Neuron (in vitro differentiated cells): ENCODE results near the gene RASAL2.
"Not testable (repeated sequence)": the region's sequence is repeated elsewhere in the genome, so short reads cannot be mapped to it uniquely, and the experiment has no call there.

Experiments
- H2AFZ ChIP-seq: one replicate; pipeline ENCODE4 v1.6.1; 2013; ENCODE audit warnings: low read depth, mild to moderate bottlenecking, inconsistent platforms, low read length, moderate library complexity
- H3K27me3 ChIP-seq: one replicate; pipeline ENCODE4 v1.6.1; 2013; ENCODE audit warnings: low read length; ENCODE audit not compliant: insufficient read depth
- H3K36me3 ChIP-seq: one replicate; pipeline ENCODE4 v1.6.1; 2013; ENCODE audit warnings: low read length; ENCODE audit not compliant: insufficient read depth
- H3K4me1 ChIP-seq: one replicate; pipeline ENCODE4 v1.6.1; 2013; ENCODE audit warnings: low read length; ENCODE audit not compliant: insufficient read depth
- H3K4me3 ChIP-seq: 2 replicates; pipeline ENCODE4 v1.5.1; 2013; ENCODE audit warnings: mild to moderate bottlenecking, low read length, moderate library complexity
- H3K9me3 ChIP-seq: one replicate; pipeline ENCODE4 v1.6.1; 2013; ENCODE audit warnings: low read length

RASAL2 gene

GRCh38 chr1:178368208-178368607, 274.3 kb downstream of the RASAL2 start:
- no peak overlapping the region for H3K4me3 ChIP-seq
- no peaks in the 10 kb centered on the region for H3K27me3 ChIP-seq
- no peaks in the 10 kb centered on the region for H3K9me3 ChIP-seq
- H3K4me1 ChIP-seq, result peaks cover 20% of the 10 kb centered on the region
- no peak overlapping the region for H2AFZ ChIP-seq
- no peaks in the 10 kb centered on the region for H3K36me3 ChIP-seq

- Histone ChIP-seq H3K36me3 (no peaks in the 10 kb centered on the region), H3K4me3 (peak overlapping the region; percentile 91), H3K4me1 (peaks cover 25% of the 10 kb centered on the region), H3K9me3 (no peaks in the 10 kb centered on the region), H2AFZ (peak overlapping the region; percentile 50), H3K27me3 (no peaks in the 10 kb centered on the region)
Measured at GRCh38 chr1:178371235-178371634, 277.3 kb downstream of the RASAL2 start.

GRCh38 chr1:178371933-178372388, 278.1 kb downstream of the RASAL2 start:
- no peaks in the 10 kb centered on the region for H3K27me3 ChIP-seq
- H3K9me3 ChIP-seq, result no peaks in the 10 kb centered on the region
- peaks cover 25% of the 10 kb centered on the region for H3K4me1 ChIP-seq
- H2AFZ ChIP-seq, result peak overlapping the region; percentile 50
- no peaks in the 10 kb centered on the region for H3K36me3 ChIP-seq
- peak overlapping the region; percentile 91 for H3K4me3 ChIP-seq

GRCh38 chr1:178374016-178374415, 280.1 kb downstream of the RASAL2 start:
- no peaks in the 10 kb centered on the region for H3K36me3 ChIP-seq

GRCh38 chr1:178376008-178376407, 282.1 kb downstream of the RASAL2 start:
- Histone ChIP-seq H3K4me1 (peaks cover 21% of the 10 kb centered on the region), H3K27me3 (no peaks in the 10 kb centered on the region), H3K9me3 (no peaks in the 10 kb centered on the region), H3K36me3 (no peaks in the 10 kb centered on the region), H2AFZ (no peak overlapping the region), H3K4me3 (no peak overlapping the region)

More at GRCh38 chr1:178374016-178374415, 280.1 kb downstream of the RASAL2 start:
- Histone ChIP-seq H3K27me3 (no peaks in the 10 kb centered on the region), H3K9me3 (no peaks in the 10 kb centered on the region), H3K4me1 (peaks cover 25% of the 10 kb centered on the region), H2AFZ (no peak overlapping the region), H3K4me3 (no peak overlapping the region)

- no peaks in the 10 kb centered on the region for H3K36me3 ChIP-seq
- H2AFZ ChIP-seq, result no peak overlapping the region
- no peaks in the 10 kb centered on the region for H3K9me3 ChIP-seq
- no peaks in the 10 kb centered on the region for H3K4me1 ChIP-seq
- no peak overlapping the region for H3K4me3 ChIP-seq
- no peaks in the 10 kb centered on the region for H3K27me3 ChIP-seq
Measured at GRCh38 chr1:178379807-178380206, 285.9 kb downstream of the RASAL2 start.

- Histone ChIP-seq H3K9me3 (no peaks in the 10 kb centered on the region), H2AFZ (no peak overlapping the region), H3K36me3 (no peaks in the 10 kb centered on the region), H3K4me3 (no peak overlapping the region), H3K4me1 (no peaks in the 10 kb centered on the region), H3K27me3 (no peaks in the 10 kb centered on the region)
Measured at GRCh38 chr1:178382372-178382771, 288.5 kb downstream of the RASAL2 start.

- H2AFZ ChIP-seq, result no peak overlapping the region
- H3K36me3 ChIP-seq, result no peaks in the 10 kb centered on the region
- peaks cover 17% of the 10 kb centered on the region for H3K4me1 ChIP-seq
- no peaks in the 10 kb centered on the region for H3K27me3 ChIP-seq
- no peak overlapping the region for H3K4me3 ChIP-seq
- H3K9me3 ChIP-seq, result no peaks in the 10 kb centered on the region
Measured at GRCh38 chr1:178385662-178386061, 291.8 kb downstream of the RASAL2 start.

- H3K4me1 ChIP-seq, result peaks cover 17% of the 10 kb centered on the region
- no peak overlapping the region for H2AFZ ChIP-seq
- peak overlapping the region; percentile 23 for H3K4me3 ChIP-seq
- H3K27me3 ChIP-seq, result no peaks in the 10 kb centered on the region
- H3K9me3 ChIP-seq, result no peaks in the 10 kb centered on the region
- peaks cover 12% of the 10 kb centered on the region for H3K36me3 ChIP-seq
Measured at GRCh38 chr1:178388418-178389145, 294.7 kb downstream of the RASAL2 start.

GRCh38 chr1:178389441-178389840, 295.5 kb downstream of the RASAL2 start:
- Histone ChIP-seq H3K4me3 (no peak overlapping the region), H3K4me1 (peaks cover 22% of the 10 kb centered on the region), H2AFZ (no peak overlapping the region), H3K36me3 (peaks cover 12% of the 10 kb centered on the region), H3K27me3 (no peaks in the 10 kb centered on the region), H3K9me3 (no peaks in the 10 kb centered on the region)

GRCh38 chr1:178390280-178390679, 296.4 kb downstream of the RASAL2 start:
- not testable (repeated sequence) for H3K9me3 ChIP-seq, H3K27me3 ChIP-seq, H3K4me3 ChIP-seq, H2AFZ ChIP-seq
- Histone ChIP-seq H3K4me1 (peaks cover 28% of the 10 kb centered on the region), H3K36me3 (peaks cover 12% of the 10 kb centered on the region)

GRCh38 chr1:178393370-178393769, 299.5 kb downstream of the RASAL2 start:
- no peaks in the 10 kb centered on the region for H3K27me3 ChIP-seq
- H2AFZ ChIP-seq, result no peak overlapping the region
- H3K4me3 ChIP-seq, result no peak overlapping the region
- peaks cover 24% of the 10 kb centered on the region for H3K4me1 ChIP-seq
- no peaks in the 10 kb centered on the region for H3K9me3 ChIP-seq
- H3K36me3 ChIP-seq, result peaks cover 12% of the 10 kb centered on the region

GRCh38 chr1:178396789-178397188, 302.9 kb downstream of the RASAL2 start:
- no peak overlapping the region for H3K4me3 ChIP-seq
- peaks cover 11% of the 10 kb centered on the region for H3K4me1 ChIP-seq
- H3K27me3 ChIP-seq, result no peaks in the 10 kb centered on the region
- H2AFZ ChIP-seq, result no peak overlapping the region
- H3K9me3 ChIP-seq, result no peaks in the 10 kb centered on the region
- H3K36me3 ChIP-seq, result peaks cover 3% of the 10 kb centered on the region

- Histone ChIP-seq H3K4me3 (no peak overlapping the region), H3K9me3 (no peaks in the 10 kb centered on the region), H3K27me3 (no peaks in the 10 kb centered on the region), H2AFZ (no peak overlapping the region), H3K4me1 (peaks cover 11% of the 10 kb centered on the region), H3K36me3 (peaks cover 2% of the 10 kb centered on the region)
Measured at GRCh38 chr1:178397678-178398077, 303.8 kb downstream of the RASAL2 start.
